Body of pancreas (tissue), 4 donors: ENCODE measurements around the gene CES3.

Source experiments
- CTCF ChIP-seq, 7 experiments: fragments of 450-650 bp in 4 of 7; fragments of 200-600 bp in 3 of 7; sonication (generic) in 3 of 7; IDR thresholded peaks; one replicate each; pipeline ENCODE4 v1.5.1; 2016 to 2019; ENCODE audit warnings: antibody characterized with exemption in 7 of 7
- POLR2A ChIP-seq, 3 donors: fragments of 450-650 bp; IDR thresholded peaks; one replicate each; pipeline ENCODE4 v1.6.1; 2016; ENCODE audit warnings: antibody characterized with exemption in 3 of 3, mild to moderate bottlenecking in 2 of 3

GRCh38 chr16:66988197-66988788 is 27.2 kb downstream of the CES3 start, which contains the start of gene CES4A:
- TF ChIP-seq CTCF (IDR thresholded peaks at IDR 0.05) (no peak), POLR2A (IDR thresholded peaks at IDR 0.05) (no peak)
